Caco-2 (cell line): ENCODE data around the gene SCYGR7. TPM values are rescaled to one million over a fixed set of nuclear protein-coding genes. Genes with fewer than 3 reads are reported as not detected.

Experiments used
- BruUV-seq: library from RNA; stranded (reverse); fragments of 400-500 nt; replicated peaks from 2 replicates; lab custom pipeline; 2021; lab: Mats Ljungman, UMichigan
- CTCF ChIA-PET: fragments of 300-600 bp; sonication (Branson Sonifier 250); formaldehyde crosslinking; loops from one replicate; lab custom pipeline; 2022; ENCODE audit warnings: antibody characterized with exemption; lab: Charles Lee
- POLR2A ChIA-PET: fragments of 300-600 bp; sonication (Branson Sonifier 250); formaldehyde crosslinking; loops from one replicate; lab custom pipeline; 2022; ENCODE audit warnings: antibody characterized with exemption; lab: Charles Lee
- DNase-seq, 2 experiments: peaks; one replicate each; pipeline versions ENCODE4 v3.0.0 to v3.0.0-alpha.2; 2020 to 2022
- H3K27me3 ChIP-seq: replicated peaks from 2 replicates; pipeline ENCODE4 v1.6.0; 2011; ENCODE audit warnings: low read length; ENCODE audit not compliant: control insufficient read depth, insufficient read depth
- H3K36me3 ChIP-seq: 2 replicates; pipeline ENCODE4 v1.5.1; 2011; ENCODE audit warnings: low read length; ENCODE audit not compliant: control insufficient read depth, insufficient read depth
- H3K4me1 ChIP-seq: fragments of 250-450 bp; sonication (Bioruptor Pico); 2 replicates; pipeline ENCODE4 v1.5.1; 2020; ENCODE audit warnings: mild to moderate bottlenecking
- H3K4me3 ChIP-seq: 2 replicates; pipeline ENCODE4 v1.5.1; 2011; ENCODE audit warnings: low read depth, mild to moderate bottlenecking, control low read depth, low read length
- H3K9me3 ChIP-seq: fragments of 250-450 bp; sonication (Bioruptor Pico); 2 replicates; pipeline ENCODE4 v1.5.1; 2020; ENCODE audit warnings: mild to moderate bottlenecking, moderate library complexity
- H3K27ac Mint-ChIP-seq: one replicate; pipeline ENCODE4 v1.8.0; 2022; ENCODE audit warnings: mixed read lengths; ENCODE audit not compliant: unreplicated experiment
- H3K27me3 Mint-ChIP-seq: one replicate; pipeline ENCODE4 v1.8.0; 2022; ENCODE audit warnings: mixed read lengths; ENCODE audit not compliant: insufficient read depth, unreplicated experiment
- H3K36me3 Mint-ChIP-seq: one replicate; pipeline ENCODE4 v1.8.0; 2022; ENCODE audit warnings: mild to moderate bottlenecking, mixed read lengths; ENCODE audit not compliant: insufficient read depth, unreplicated experiment
- H3K4me1 Mint-ChIP-seq: one replicate; pipeline ENCODE4 v1.8.0; 2022; ENCODE audit warnings: low read depth, mixed read lengths; ENCODE audit not compliant: unreplicated experiment
- H3K4me3 Mint-ChIP-seq: one replicate; pipeline ENCODE4 v1.8.0; 2022; ENCODE audit warnings: mild to moderate bottlenecking, moderate library complexity, mixed read lengths; ENCODE audit not compliant: unreplicated experiment
- H3K9me3 Mint-ChIP-seq: one replicate; pipeline ENCODE4 v1.8.0; 2022; ENCODE audit warnings: mixed read lengths; ENCODE audit not compliant: unreplicated experiment
- intact Hi-C: fragments of 100-400 bp; cut with micrococcal nuclease; formaldehyde crosslinking; loops from one replicate; pipeline ENCODE4 v1.10.0; 2022; ENCODE audit not compliant: unreplicated experiment
- total RNA-seq: library from RNA; stranded (reverse); gene quantifications from 2 replicates; pipeline ENCODE4 v1.2.3, GENCODE V29; 2022
- TF ChIP-seq, protein P1 (sequence below), 2 experiments: fragments of 200-600 bp in 1 of 2; IDR thresholded peaks; 1 replicate in 1 of 2; 2 replicates in 1 of 2; pipeline versions ENCODE4 v1.5.1 to v1.8.0; 2011 to 2022; ENCODE audit warnings: antibody characterized with exemption in 1 of 2, control low read depth in 1 of 2, inconsistent platforms in 1 of 2, low read depth in 1 of 2, low read length in 1 of 2, mild to moderate bottlenecking in 1 of 2, moderate library complexity in 1 of 2; ENCODE audit not compliant: insufficient read depth in 1 of 2, severe bottlenecking in 1 of 2, unreplicated experiment in 1 of 2

The SCYGR7 gene
- total RNA-seq, 1 experiment from 2014 or later, result not detected

DNA sequence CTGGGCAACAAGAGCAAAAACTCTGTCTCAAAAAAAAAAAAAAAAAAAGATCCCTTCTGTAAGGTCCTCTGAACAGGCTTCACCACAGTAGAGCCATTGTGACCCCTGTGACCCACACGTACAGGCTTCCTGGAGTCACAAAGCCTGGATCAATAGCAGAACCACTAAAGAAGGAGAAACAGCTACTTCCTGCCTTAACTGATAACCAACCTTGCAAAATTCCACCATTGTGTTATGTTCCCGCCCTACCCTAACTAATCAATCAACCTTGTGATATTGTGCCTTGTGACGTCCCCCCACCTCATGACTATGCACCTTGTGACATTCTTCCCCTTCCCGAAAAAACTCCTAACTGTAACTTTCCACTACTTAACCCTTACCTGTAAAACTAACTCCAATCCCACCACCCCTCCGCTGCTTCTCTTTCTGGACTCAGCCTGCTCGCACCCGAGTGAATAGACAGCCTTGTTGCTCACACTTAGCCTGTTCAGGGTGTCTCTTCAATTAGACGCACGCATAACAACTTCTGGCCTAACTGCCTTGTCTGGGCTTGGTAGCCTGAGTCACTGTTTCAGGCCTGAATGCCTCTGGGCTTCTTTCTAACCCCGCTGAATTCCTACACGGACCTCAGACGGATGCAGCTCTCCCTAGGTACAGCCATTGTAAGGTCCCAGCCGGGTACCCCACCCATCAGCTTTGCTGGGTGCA, 31.4 kb downstream of the SCYGR7 start:
- Histone ChIP-seq H3K36me3 (no peaks in the 10 kb centered on the region), H3K4me1 (peaks cover 31% of the 10 kb centered on the region), H3K27me3 (no peaks in the 10 kb centered on the region), H3K4me3 (no peak overlapping the region), H3K9me3 (no peaks in the 10 kb centered on the region)
- peaks cover 14% of the 10 kb centered on the region for H3K36me3 Mint-ChIP-seq
- peaks cover 27% of the 10 kb centered on the region for H3K4me1 Mint-ChIP-seq
- CTCF ChIA-PET, result no interaction called here
- peak overlapping the region; percentile 91 for H3K27ac Mint-ChIP-seq
- no peaks in the 10 kb centered on the region for H3K9me3 Mint-ChIP-seq
- TF ChIP-seq, protein P1, sequence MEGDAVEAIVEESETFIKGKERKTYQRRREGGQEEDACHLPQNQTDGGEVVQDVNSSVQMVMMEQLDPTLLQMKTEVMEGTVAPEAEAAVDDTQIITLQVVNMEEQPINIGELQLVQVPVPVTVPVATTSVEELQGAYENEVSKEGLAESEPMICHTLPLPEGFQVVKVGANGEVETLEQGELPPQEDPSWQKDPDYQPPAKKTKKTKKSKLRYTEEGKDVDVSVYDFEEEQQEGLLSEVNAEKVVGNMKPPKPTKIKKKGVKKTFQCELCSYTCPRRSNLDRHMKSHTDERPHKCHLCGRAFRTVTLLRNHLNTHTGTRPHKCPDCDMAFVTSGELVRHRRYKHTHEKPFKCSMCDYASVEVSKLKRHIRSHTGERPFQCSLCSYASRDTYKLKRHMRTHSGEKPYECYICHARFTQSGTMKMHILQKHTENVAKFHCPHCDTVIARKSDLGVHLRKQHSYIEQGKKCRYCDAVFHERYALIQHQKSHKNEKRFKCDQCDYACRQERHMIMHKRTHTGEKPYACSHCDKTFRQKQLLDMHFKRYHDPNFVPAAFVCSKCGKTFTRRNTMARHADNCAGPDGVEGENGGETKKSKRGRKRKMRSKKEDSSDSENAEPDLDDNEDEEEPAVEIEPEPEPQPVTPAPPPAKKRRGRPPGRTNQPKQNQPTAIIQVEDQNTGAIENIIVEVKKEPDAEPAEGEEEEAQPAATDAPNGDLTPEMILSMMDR (IDR thresholded peaks at IDR 0.05; ENCODE audit: insufficient read depth in 1 of 2, low read depth in 1 of 2, low read length in 1 of 2, severe bottlenecking in 1 of 2, unreplicated experiment in 1 of 2), result no peak
- BruUV-seq, result no TSS peak
- peak overlapping the region; percentile 1 for H3K4me3 Mint-ChIP-seq
- POLR2A ChIA-PET, result interaction anchor here (0.8 kb wide), 1 partner anchor 112 kb away, joined by 4 read pairs; the partner anchor contains the start of gene DAW1
- intact Hi-C loops, result no loop called here
- DNase-seq, result peak; percentile 51 to 60
- H3K27me3 Mint-ChIP-seq, result no peaks in the 10 kb centered on the region

DNA sequence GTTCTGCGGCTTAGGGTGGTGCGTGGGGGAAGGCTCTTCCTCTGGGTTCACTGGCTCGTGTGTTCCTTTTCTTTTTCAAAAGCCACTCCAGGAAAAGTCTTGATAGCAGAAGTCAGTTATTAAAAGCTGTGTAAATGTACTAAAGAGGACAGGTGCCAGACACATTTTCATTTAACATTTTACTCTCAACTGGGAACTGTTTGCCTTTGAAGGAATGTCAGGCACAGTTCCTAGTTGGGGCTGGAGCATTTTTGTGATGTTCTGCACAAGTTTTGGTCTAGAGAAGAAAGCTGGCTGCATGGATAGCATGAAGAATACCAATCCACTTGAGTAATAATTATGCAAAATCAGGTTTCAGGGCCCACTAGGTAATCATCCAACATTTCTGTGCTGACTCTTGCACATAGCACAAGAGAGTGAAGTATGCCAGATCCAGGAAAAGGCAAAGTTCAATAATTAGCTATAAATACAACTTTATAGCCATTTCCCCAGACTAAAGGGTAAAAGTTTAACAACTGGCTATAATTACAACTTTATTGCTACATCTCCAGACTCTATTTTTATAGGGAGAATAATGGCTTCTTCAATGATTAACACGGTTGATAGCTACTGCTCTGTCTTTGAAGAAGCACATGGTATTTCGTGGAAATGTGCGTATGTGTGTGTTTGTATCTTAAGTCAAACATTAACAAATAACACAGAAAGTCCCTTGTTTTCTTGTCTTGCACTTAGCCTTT, 33.8 kb downstream of the SCYGR7 start:
- intact Hi-C loops, result loop anchor here (1.0 kb wide), 3 partner anchors 41 to 104 kb away; no protein-coding TSS in a partner anchor
- H3K27ac Mint-ChIP-seq, result peak overlapping the region; percentile 91

More for the DNA sequence above, 33.8 kb downstream of the SCYGR7 start:
- H3K4me1 Mint-ChIP-seq, result peaks cover 39% of the 10 kb centered on the region
- BruUV-seq, result TSS peak; percentile 83
- CTCF ChIA-PET, result interaction anchor here (0.5 to 1.2 kb wide), 7 partner anchors 22 to 1669 kb away, joined by 3 to 8 read pairs (median 4); partner anchors contain the start of gene CCL20
- POLR2A ChIA-PET, result interaction anchor here (1.0 to 1.2 kb wide), 4 partner anchors 40 to 110 kb away, joined by 3 to 4 read pairs (median 4); partner anchors contain the start of genes DAW1 and SLC19A3
- no peaks in the 10 kb centered on the region for H3K9me3 ChIP-seq
- H3K36me3 ChIP-seq, result no peaks in the 10 kb centered on the region
- peak overlapping the region; percentile 28 for H3K4me3 Mint-ChIP-seq
- peaks cover 14% of the 10 kb centered on the region for H3K36me3 Mint-ChIP-seq
- no peaks in the 10 kb centered on the region for H3K27me3 ChIP-seq
- H3K9me3 Mint-ChIP-seq, result no peaks in the 10 kb centered on the region
- peak in 1 of 2 experiments; percentile 41 for DNase-seq
- peaks cover 42% of the 10 kb centered on the region for H3K4me1 ChIP-seq
- H3K4me3 ChIP-seq, result no peak overlapping the region
- H3K27me3 Mint-ChIP-seq, result no peaks in the 10 kb centered on the region
- TF ChIP-seq, protein P1 (IDR thresholded peaks at IDR 0.05; ENCODE audit: insufficient read depth in 1 of 2, low read depth in 1 of 2, low read length in 1 of 2, severe bottlenecking in 1 of 2, unreplicated experiment in 1 of 2), result no peak
